ENCODE results near the gene ZKSCAN3. TPM values are rescaled to one million over a fixed set of nuclear protein-coding genes. Genes with fewer than 3 reads are reported as not detected.
"Not testable (repeated sequence)": the region's sequence is repeated elsewhere in the genome, so short reads cannot be mapped to it uniquely, and the experiment has no call there.

ZKSCAN3 gene
- total RNA-seq, 1 donor from 2014 or later = 5.5 TPM

DNA sequence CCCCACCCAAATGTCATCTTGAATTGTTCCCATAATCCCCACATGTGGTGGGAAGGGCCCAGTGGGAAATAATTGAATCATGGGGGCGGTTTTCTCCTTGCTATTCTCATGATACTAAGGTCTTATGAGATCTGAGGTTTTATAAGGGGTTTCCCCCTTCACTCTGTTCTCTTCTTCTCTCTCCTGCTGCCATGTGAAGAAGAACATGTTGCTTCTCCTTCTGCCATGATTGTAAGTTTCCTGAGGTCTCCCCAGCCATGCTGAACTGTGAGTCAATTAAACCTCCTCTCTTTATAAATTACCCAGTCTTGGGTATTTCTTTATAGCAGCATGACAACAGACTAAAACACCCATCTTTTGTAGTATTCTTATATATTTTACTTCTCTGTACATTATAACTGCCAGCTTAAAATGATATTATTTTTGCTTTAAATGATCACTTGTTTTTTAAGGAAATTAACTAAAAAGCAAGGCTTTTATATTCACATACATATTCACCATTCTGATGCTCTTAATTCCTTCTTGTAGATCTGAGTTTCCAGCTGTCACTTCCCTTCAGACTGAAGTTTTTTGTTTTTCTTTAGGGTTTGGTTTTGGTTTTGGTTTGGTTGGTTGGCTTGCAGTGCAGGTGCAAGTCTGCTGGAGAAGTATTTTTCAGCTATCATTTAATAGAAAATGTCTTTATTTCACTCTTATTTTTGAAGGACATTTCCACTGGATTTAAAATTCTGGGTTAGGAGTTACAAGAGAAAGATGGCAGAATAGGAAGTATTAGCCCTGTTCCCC is 9.2 kb upstream of the ZKSCAN3 start:
- intact Hi-C loops (cut with micrococcal nuclease) = no loop called here

GRCh38 chr6:28343898-28344677 is 5.7 kb upstream of the ZKSCAN3 start:
- intact Hi-C loops (cut with micrococcal nuclease) = no loop called here

- intact Hi-C loops (cut with micrococcal nuclease) = no loop called here
These were observed 4.5 kb upstream of the ZKSCAN3 start for GRCh38 chr6:28345201-28345600.

- intact Hi-C loops (cut with micrococcal nuclease) = no loop called here
These were observed 2.6 kb upstream of the ZKSCAN3 start for GRCh38 chr6:28347119-28347518.

- intact Hi-C loops (cut with micrococcal nuclease) = loop anchor here (1.0 to 2.0 kb wide), 3 partner anchors 14 to 82 kb away; partner anchors contain the start of genes ZSCAN12 and ZSCAN26
These were observed 329 bp upstream of the ZKSCAN3 start for GRCh38 chr6:28349344-28349891.

- intact Hi-C loops (cut with micrococcal nuclease) = no loop called here
These were observed 1.3 kb downstream of the ZKSCAN3 start for GRCh38 chr6:28351087-28351486.

GRCh38 chr6:28351493-28351925 is 1.8 kb downstream of the ZKSCAN3 start:
- intact Hi-C loops (cut with micrococcal nuclease) = no loop called here

DNA sequence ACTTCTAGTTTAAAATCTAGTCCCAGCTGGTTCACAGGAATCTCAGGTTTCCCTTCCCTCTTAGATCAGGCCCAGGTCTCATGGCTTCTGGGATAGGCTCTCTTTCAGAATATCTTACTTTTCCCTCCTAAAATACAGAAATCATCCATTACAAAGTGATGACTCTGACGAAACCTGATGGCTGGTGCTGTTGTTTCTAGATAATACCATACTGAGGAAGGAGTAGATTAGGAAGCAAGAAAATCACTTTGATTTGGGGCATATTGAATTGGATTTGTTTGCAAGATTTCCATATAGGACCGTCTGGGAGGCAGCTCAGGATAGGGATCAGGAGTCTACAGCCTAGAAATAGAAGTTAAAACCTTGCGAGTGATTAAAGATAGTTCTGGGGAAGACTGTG is 3.6 kb downstream of the ZKSCAN3 start:
- intact Hi-C loops (cut with micrococcal nuclease) = no loop called here

GRCh38 chr6:28353981-28354676 is 4.4 kb downstream of the ZKSCAN3 start:
- intact Hi-C loops (cut with micrococcal nuclease) = no loop called here

DNA sequence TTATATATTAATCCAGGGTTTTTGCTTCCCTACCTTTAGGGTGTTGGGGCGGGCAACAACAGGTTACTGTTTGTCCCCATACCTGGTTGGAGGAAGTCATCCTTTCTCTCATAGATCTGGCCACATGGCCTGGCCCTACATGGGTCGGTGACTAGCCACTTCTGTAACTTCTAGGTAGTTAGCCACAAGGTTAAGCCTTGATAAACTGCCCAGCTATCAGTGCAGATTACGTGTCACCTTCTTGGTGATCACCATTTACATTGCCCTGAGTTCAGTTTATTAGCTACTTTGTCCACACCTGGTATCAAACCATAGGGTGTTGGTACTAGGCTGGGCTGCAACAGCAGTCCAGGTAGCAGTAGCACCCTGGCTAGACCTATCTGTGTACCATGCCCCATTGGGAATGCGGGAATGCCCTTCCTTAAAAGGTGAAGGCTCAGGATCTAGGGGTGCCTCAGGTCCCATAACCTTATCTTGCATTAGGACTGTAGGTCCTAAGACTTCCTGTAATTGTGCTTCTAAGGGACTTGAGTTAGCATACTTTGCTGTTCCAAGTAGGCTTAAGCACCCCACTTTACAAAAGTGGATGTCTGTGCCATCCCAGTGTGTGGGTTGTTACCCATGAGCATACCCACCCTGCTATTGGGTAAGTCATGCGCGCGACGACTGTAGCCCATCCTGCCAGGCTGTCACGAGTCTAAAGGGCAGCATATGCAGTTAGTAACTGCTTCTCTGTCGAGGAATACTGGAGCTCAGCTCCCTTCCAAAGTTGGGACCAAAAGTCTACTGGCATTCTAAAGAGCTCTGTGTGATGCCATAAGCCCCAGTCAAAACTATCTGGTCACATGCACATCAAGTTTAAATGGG is 5.2 kb downstream of the ZKSCAN3 start:
- intact Hi-C loops (cut with micrococcal nuclease) = no loop called here

DNA sequence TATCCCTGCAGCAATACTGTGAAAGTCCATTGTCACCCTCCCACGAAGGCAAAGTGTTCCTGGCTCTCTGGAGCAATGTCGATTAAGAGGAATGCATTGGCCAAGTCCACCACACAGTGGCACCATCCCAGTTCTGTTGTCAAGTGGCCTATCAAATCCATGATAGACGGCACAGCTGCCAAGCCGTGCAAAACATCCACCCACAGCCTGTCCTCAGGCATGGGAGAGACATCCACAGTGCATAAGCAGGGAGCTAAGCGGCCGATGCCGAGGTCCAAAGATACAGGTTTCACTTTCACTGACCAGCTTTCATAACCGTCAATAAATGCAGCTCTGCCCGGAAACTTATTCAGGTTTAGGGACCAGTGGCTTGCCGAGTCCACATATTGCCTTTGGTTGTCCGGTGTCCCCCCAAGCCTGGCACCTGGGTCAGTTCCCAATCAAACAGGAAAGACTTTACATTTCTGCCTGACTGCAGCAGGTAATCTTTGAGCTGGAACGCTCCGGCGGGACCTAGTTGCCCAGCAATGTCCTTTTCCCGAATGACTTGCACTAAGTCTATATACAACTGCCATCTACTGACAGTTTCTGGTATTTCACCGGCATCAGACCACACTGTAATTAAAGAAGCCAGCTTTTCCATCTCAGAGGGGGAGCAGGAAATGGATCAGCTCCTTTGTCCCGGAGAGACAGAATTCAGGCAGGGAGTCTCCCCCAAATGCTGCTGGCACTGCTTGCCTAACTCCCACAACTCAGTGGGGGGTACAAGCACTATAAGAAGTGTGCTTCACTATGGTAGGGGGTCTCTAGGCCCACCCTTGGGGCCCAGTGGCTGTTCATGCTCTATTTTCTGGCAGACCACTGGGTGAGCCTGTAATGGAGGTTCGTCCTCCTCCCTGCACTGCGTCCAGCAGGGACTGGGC is 6.3 kb downstream of the ZKSCAN3 start:
- intact Hi-C loops (cut with micrococcal nuclease) = loop anchor here (1.0 to 2.0 kb wide), 2 partner anchors 220 to 453 kb away; no protein-coding TSS in a partner anchor

GRCh38 chr6:28356666-28357020 is 6.9 kb downstream of the ZKSCAN3 start:
- intact Hi-C loops (cut with micrococcal nuclease) = loop anchor here (1.0 to 2.0 kb wide), 2 partner anchors 220 to 454 kb away; no protein-coding TSS in a partner anchor

DNA sequence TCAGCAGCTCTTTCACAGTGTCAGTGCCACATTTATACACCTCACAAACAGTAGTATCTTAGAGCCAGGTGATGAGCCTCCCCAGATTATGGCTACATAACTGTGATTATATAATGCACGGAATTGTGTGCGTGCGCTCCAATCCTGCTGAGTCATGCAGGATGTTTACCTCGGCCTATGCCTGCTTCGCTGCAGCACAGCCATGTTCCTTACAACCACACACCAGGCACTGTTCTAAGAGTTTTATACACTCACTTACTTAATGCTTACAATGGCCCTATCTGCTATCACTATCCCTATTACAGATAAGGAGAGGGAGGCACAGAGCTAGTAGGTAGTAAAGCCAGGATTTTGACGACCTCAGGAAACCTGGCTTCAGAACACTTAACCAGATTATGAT is 7.3 kb downstream of the ZKSCAN3 start:
- intact Hi-C loops (cut with micrococcal nuclease) = loop anchor here (2.0 kb wide), 1 partner anchor 454 kb away; no protein-coding TSS in a partner anchor

GRCh38 chr6:28359562-28359961 is 9.8 kb downstream of the ZKSCAN3 start:
- intact Hi-C loops (cut with micrococcal nuclease) = not testable (repeated sequence)

DNA sequence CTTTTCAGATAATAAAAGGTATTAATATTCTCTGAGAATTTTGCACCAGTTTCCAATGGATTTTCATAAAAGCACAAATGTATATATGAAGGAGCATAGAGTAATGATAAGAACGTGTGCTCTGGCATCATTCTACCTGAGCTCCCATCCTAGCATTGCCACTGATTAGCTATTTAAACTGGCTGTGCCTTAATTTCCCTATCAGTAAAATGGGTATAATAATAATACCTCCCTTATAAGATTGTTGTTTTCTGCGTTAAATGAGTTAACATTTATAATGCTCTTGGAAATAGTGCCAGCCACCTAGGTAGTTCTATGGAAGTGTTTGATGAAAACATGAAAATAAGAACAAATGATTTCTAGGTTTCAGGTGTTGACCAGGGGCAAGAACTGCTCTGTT is 11.2 kb downstream of the ZKSCAN3 start:
- intact Hi-C loops (cut with micrococcal nuclease) = no loop called here

- intact Hi-C loops (cut with micrococcal nuclease) = not testable (repeated sequence)
These were observed 15.8 kb downstream of the ZKSCAN3 start for GRCh38 chr6:28365590-28365989.

- intact Hi-C loops (cut with micrococcal nuclease) = no loop called here
These were observed 18.8 kb downstream of the ZKSCAN3 start for GRCh38 chr6:28368522-28368921.

- intact Hi-C loops (cut with micrococcal nuclease) = no loop called here
These were observed 19.7 kb downstream of the ZKSCAN3 start for GRCh38 chr6:28369463-28369862.

DNA sequence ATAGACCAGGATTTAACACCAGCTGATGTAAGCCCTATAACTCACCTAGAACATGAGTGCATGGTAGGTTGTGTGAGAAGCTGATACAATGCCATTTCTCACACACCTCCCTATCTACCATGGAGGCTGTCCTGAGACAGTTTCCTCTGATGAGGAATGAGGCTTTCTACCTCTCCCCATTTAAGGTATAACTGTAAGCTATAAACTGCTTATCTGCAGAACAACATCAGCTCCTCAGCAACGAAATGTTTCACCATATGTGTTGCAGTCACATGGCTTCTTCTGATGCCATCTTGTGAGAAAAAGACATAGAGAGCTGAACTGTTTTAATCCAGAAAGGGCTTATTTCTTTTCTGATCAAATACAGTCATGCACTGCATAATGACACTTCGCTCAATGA is 20.7 kb downstream of the ZKSCAN3 start:
- intact Hi-C loops (cut with micrococcal nuclease) = no loop called here

Measured in T-helper 2 cell treated with Interferon-gamma antibody and Interleukin-4, amounts not matched to agents 100 ng/mL and 5 ng/mL, for 36 hours (primary cell).